ENCODE measurements around the gene CD82.

The CD82 gene

DNA sequence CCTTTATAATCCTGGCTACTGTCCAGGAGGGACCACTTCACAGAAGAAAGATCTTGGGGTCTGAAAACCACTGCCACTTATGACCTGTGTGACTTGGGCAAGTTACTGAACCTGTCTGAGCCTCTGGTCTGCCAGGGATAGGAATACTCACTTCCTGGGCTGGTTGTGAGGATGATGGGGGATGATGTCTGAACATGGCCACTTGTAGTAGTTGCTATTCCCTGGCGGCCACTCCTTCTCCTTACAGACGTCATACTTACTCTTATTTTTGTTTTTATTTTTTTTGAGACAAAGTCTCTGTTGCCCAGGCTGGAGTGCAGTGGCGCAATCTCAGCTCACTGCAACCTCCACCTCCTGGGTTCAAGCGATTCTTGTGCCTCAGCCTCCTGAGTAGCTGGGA lies 26.1 kb downstream of the CD82 start:
- Histone ChIP-seq H3K9me3 (ENCODE audit: insufficient read depth, low read depth, low read length) (no peaks in the 10 kb centered on the region), H3K79me1 (ENCODE audit: low read length) (no peaks in the 10 kb centered on the region), H3K9ac (ENCODE audit: low read length) (no peak overlapping the region), H3K4me1 (ENCODE audit: control insufficient read depth in 1 of 2, insufficient read depth in 2 of 2, low read length in 2 of 2) (peaks cover 8 to 9% of the 10 kb centered on the region in 2 experiments), H3K4me2 (ENCODE audit: low read length) (no peak overlapping the region), H3K23ac (ENCODE audit: low read length) (no peak overlapping the region), H2AFZ (ENCODE audit: insufficient read depth, low read length, poor library complexity) (no peak overlapping the region), H2BK12ac (ENCODE audit: low read length) (no peak overlapping the region), H3K4me3 (ENCODE audit: low read depth, low read length) (no peak overlapping the region), H4K12ac (ENCODE audit: low read depth, low read length) (no peak overlapping the region), H2BK120ac (ENCODE audit: insufficient read depth, low read length, poor library complexity) (no peak overlapping the region), H3K4ac (ENCODE audit: low read depth, low read length) (no peak overlapping the region), H3K27me3 (ENCODE audit: insufficient read depth, low read length) (no peaks in the 10 kb centered on the region), H3K79me2 (ENCODE audit: control insufficient read depth, insufficient read depth, low read length, poor library complexity) (no peaks in the 10 kb centered on the region), H3K18ac (ENCODE audit: low read length) (no peak overlapping the region), H4K91ac (ENCODE audit: low read depth, low read length) (no peak overlapping the region), H2BK5ac (ENCODE audit: low read depth, low read length, poor library complexity) (no peak overlapping the region), H2AK5ac (ENCODE audit: low read length) (no peak overlapping the region), H4K8ac (ENCODE audit: low read depth, low read length) (no peak overlapping the region), H3K36me3 (ENCODE audit: control insufficient read depth in 1 of 2, insufficient read depth in 2 of 2, low read length in 2 of 2) (no peaks in the 10 kb centered on the region), H3K27ac (ENCODE audit: low read depth, low read length) (no peak overlapping the region), H3K14ac (ENCODE audit: low read length) (no peak overlapping the region)
- no CpG with 5 or more reads among the region's 4 CpGs for WGBS (ENCODE audit: extremely low coverage, insufficient coverage, insufficient read length)
- no peak for DNase-seq

- Histone ChIP-seq H3K4me1 (ENCODE audit: control insufficient read depth in 1 of 2, insufficient read depth in 2 of 2, low read length in 2 of 2) (peaks cover 8 to 9% of the 10 kb centered on the region in 2 experiments), H3K27me3 (ENCODE audit: insufficient read depth, low read length) (no peaks in the 10 kb centered on the region), H3K23ac (ENCODE audit: low read length) (no peak overlapping the region), H3K4ac (ENCODE audit: low read depth, low read length) (no peak overlapping the region), H2BK5ac (ENCODE audit: low read depth, low read length, poor library complexity) (no peak overlapping the region), H3K27ac (ENCODE audit: low read depth, low read length) (no peak overlapping the region), H4K12ac (ENCODE audit: low read depth, low read length) (no peak overlapping the region), H2AK5ac (ENCODE audit: low read length) (no peak overlapping the region), H4K8ac (ENCODE audit: low read depth, low read length) (no peak overlapping the region), H3K18ac (ENCODE audit: low read length) (no peak overlapping the region), H4K91ac (ENCODE audit: low read depth, low read length) (no peak overlapping the region), H3K4me2 (ENCODE audit: low read length) (no peak overlapping the region), H2BK12ac (ENCODE audit: low read length) (no peak overlapping the region), H2BK120ac (ENCODE audit: insufficient read depth, low read length, poor library complexity) (no peak overlapping the region), H3K4me3 (ENCODE audit: low read depth, low read length) (no peak overlapping the region), H3K9ac (ENCODE audit: low read length) (no peak overlapping the region), H3K36me3 (ENCODE audit: control insufficient read depth in 1 of 2, insufficient read depth in 2 of 2, low read length in 2 of 2) (no peaks in the 10 kb centered on the region), H3K9me3 (ENCODE audit: insufficient read depth, low read depth, low read length) (no peaks in the 10 kb centered on the region), H2AFZ (ENCODE audit: insufficient read depth, low read length, poor library complexity) (no peak overlapping the region), H3K79me1 (ENCODE audit: low read length) (no peaks in the 10 kb centered on the region), H3K79me2 (ENCODE audit: control insufficient read depth, insufficient read depth, low read length, poor library complexity) (no peaks in the 10 kb centered on the region), H3K14ac (ENCODE audit: low read length) (no peak overlapping the region)
- WGBS (ENCODE audit: extremely low coverage, insufficient coverage, insufficient read length): no CpG with 5 or more reads among the region's 13 CpGs
- peak; percentile 23 to 40 for DNase-seq
Observed at GRCh38 chr11:44592125-44592940, 26.9 kb downstream of the CD82 start.

- H3K4me3 ChIP-seq (ENCODE audit: low read depth, low read length): no peak overlapping the region
- WGBS (ENCODE audit: extremely low coverage, insufficient coverage, insufficient read length): no CpG with 5 or more reads among the region's 8 CpGs
- no peaks in the 10 kb centered on the region for H3K36me3 ChIP-seq (ENCODE audit: control insufficient read depth in 1 of 2, insufficient read depth in 2 of 2, low read length in 2 of 2)
- no peaks in the 10 kb centered on the region for H3K9me3 ChIP-seq (ENCODE audit: insufficient read depth, low read depth, low read length)
- H3K4me2 ChIP-seq (ENCODE audit: low read length): no peak overlapping the region
- H3K14ac ChIP-seq (ENCODE audit: low read length): no peak overlapping the region
- H3K27me3 ChIP-seq (ENCODE audit: insufficient read depth, low read length): no peaks in the 10 kb centered on the region
- H4K8ac ChIP-seq (ENCODE audit: low read depth, low read length): no peak overlapping the region
- no peaks in the 10 kb centered on the region for H3K79me1 ChIP-seq (ENCODE audit: low read length)
- no peak overlapping the region for H3K18ac ChIP-seq (ENCODE audit: low read length)
- no peak overlapping the region for H3K27ac ChIP-seq (ENCODE audit: low read depth, low read length)
- H3K23ac ChIP-seq (ENCODE audit: low read length): no peak overlapping the region
- H2BK120ac ChIP-seq (ENCODE audit: insufficient read depth, low read length, poor library complexity): no peak overlapping the region
- H4K12ac ChIP-seq (ENCODE audit: low read depth, low read length): no peak overlapping the region
- H3K9ac ChIP-seq (ENCODE audit: low read length): no peak overlapping the region
- no peaks in the 10 kb centered on the region for H3K79me2 ChIP-seq (ENCODE audit: control insufficient read depth, insufficient read depth, low read length, poor library complexity)
- no peak overlapping the region for H2AFZ ChIP-seq (ENCODE audit: insufficient read depth, low read length, poor library complexity)
- no peak overlapping the region for H3K4ac ChIP-seq (ENCODE audit: low read depth, low read length)
- no peak overlapping the region for H4K91ac ChIP-seq (ENCODE audit: low read depth, low read length)
- no peak overlapping the region for H2AK5ac ChIP-seq (ENCODE audit: low read length)
- no peak overlapping the region for H2BK5ac ChIP-seq (ENCODE audit: low read depth, low read length, poor library complexity)
- H2BK12ac ChIP-seq (ENCODE audit: low read length): no peak overlapping the region
- no peak for DNase-seq
- peaks cover 8 to 9% of the 10 kb centered on the region in 2 experiments for H3K4me1 ChIP-seq (ENCODE audit: control insufficient read depth in 1 of 2, insufficient read depth in 2 of 2, low read length in 2 of 2)
Observed at GRCh38 chr11:44593251-44593650, 27.8 kb downstream of the CD82 start.

- no peak overlapping the region for H4K12ac ChIP-seq (ENCODE audit: low read depth, low read length)
- no peak overlapping the region for H3K9ac ChIP-seq (ENCODE audit: low read length)
- H4K91ac ChIP-seq (ENCODE audit: low read depth, low read length): no peak overlapping the region
- DNase-seq: no peak
- H3K36me3 ChIP-seq (ENCODE audit: control insufficient read depth in 1 of 2, insufficient read depth in 2 of 2, low read length in 2 of 2): no peaks in the 10 kb centered on the region
- H3K4me2 ChIP-seq (ENCODE audit: low read length): no peak overlapping the region
- H3K79me2 ChIP-seq (ENCODE audit: control insufficient read depth, insufficient read depth, low read length, poor library complexity): no peaks in the 10 kb centered on the region
- no peak overlapping the region for H4K8ac ChIP-seq (ENCODE audit: low read depth, low read length)
- no peak overlapping the region for H3K4ac ChIP-seq (ENCODE audit: low read depth, low read length)
- H2BK120ac ChIP-seq (ENCODE audit: insufficient read depth, low read length, poor library complexity): no peak overlapping the region
- H2BK5ac ChIP-seq (ENCODE audit: low read depth, low read length, poor library complexity): no peak overlapping the region
- H2AFZ ChIP-seq (ENCODE audit: insufficient read depth, low read length, poor library complexity): no peak overlapping the region
- no peak overlapping the region for H3K4me3 ChIP-seq (ENCODE audit: low read depth, low read length)
- no peak overlapping the region for H2AK5ac ChIP-seq (ENCODE audit: low read length)
- H3K23ac ChIP-seq (ENCODE audit: low read length): no peak overlapping the region
- no CpG with 5 or more reads among the region's 6 CpGs for WGBS (ENCODE audit: extremely low coverage, insufficient coverage, insufficient read length)
- no peak overlapping the region for H2BK12ac ChIP-seq (ENCODE audit: low read length)
- H3K79me1 ChIP-seq (ENCODE audit: low read length): no peaks in the 10 kb centered on the region
- no peak overlapping the region for H3K27ac ChIP-seq (ENCODE audit: low read depth, low read length)
- no peak overlapping the region for H3K18ac ChIP-seq (ENCODE audit: low read length)
- peaks cover 2% of the 10 kb centered on the region for H3K9me3 ChIP-seq (ENCODE audit: insufficient read depth, low read depth, low read length)
- H3K14ac ChIP-seq (ENCODE audit: low read length): no peak overlapping the region
- no peaks in the 10 kb centered on the region for H3K27me3 ChIP-seq (ENCODE audit: insufficient read depth, low read length)
- H3K4me1 ChIP-seq (ENCODE audit: control insufficient read depth in 1 of 2, insufficient read depth in 2 of 2, low read length in 2 of 2): peaks cover 8 to 9% of the 10 kb centered on the region in 2 experiments
Observed at GRCh38 chr11:44595006-44595405, 29.5 kb downstream of the CD82 start.
